ENCODE measurements around the gene WNT7B.

DNA sequence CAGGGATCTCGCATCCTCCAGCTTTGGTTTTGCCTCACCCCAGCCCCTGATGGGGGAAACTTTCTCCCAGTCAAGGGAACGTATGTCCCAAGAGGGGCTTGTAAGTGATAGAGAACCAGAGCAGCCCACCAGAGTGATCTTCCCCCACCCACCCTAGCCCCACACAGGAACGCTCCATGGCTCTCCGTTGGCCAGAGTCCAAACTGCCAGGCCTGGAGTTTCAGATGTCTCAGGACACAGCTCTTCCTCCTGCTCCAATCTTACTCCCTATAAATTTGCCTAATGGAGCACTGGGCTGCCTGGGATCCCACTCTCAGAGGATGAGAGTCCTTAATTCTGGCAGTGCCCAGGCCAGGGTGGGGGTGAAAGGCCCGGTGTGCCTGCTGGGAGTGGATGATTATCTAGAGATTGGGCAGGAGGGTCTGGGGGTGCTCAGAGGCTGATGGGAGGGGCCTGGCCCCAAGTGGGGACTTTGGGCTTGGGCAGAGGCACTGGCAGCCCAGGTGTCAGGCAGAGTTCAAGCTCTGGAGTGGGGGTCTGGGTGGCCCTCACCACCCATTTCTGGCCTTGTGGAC lies 79.9 kb downstream of the WNT7B start:
- no peak for TF ChIP-seq GATA3 (IDR thresholded peaks at IDR 0.05; ENCODE audit: low read depth, low read length)
- TF ChIP-seq GATA2 (IDR thresholded peaks at IDR 0.05; ENCODE audit: low read depth, low read length) = no peak

Data from SH-SY5Y (cell line).